ENCODE results near the gene EPHA6.

DNA sequence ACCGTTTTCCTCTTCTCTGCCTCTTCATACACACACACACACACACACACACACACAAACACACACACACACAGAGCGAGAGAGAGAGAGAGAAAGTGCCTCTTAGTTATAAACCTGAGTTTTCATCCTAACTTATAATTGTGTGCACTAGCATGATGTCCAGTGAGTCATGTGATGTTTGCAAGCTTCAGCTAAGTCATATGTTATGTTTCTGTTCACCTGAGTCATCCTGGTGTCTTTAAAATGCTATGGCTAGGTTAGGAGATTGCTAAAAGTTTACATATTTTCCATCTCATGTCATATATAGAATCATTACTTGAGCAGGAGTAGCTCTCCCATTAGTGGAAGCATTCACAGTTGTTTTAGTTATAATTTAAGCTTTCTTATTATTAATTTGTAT, 155.8 kb downstream of the EPHA6 start:
- TF ChIP-seq, protein P1, sequence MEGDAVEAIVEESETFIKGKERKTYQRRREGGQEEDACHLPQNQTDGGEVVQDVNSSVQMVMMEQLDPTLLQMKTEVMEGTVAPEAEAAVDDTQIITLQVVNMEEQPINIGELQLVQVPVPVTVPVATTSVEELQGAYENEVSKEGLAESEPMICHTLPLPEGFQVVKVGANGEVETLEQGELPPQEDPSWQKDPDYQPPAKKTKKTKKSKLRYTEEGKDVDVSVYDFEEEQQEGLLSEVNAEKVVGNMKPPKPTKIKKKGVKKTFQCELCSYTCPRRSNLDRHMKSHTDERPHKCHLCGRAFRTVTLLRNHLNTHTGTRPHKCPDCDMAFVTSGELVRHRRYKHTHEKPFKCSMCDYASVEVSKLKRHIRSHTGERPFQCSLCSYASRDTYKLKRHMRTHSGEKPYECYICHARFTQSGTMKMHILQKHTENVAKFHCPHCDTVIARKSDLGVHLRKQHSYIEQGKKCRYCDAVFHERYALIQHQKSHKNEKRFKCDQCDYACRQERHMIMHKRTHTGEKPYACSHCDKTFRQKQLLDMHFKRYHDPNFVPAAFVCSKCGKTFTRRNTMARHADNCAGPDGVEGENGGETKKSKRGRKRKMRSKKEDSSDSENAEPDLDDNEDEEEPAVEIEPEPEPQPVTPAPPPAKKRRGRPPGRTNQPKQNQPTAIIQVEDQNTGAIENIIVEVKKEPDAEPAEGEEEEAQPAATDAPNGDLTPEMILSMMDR (IDR thresholded peaks at IDR 0.05), result no peak
- TF ChIP-seq POLR2A (IDR thresholded peaks at IDR 0.05), result no peak
